ENCODE measurements around the gene PLEKHN1.
"Not testable (repeated sequence)": the region's sequence is repeated elsewhere in the genome, so short reads cannot be mapped to it uniquely, and the experiment has no call there.

The PLEKHN1 gene

DNA sequence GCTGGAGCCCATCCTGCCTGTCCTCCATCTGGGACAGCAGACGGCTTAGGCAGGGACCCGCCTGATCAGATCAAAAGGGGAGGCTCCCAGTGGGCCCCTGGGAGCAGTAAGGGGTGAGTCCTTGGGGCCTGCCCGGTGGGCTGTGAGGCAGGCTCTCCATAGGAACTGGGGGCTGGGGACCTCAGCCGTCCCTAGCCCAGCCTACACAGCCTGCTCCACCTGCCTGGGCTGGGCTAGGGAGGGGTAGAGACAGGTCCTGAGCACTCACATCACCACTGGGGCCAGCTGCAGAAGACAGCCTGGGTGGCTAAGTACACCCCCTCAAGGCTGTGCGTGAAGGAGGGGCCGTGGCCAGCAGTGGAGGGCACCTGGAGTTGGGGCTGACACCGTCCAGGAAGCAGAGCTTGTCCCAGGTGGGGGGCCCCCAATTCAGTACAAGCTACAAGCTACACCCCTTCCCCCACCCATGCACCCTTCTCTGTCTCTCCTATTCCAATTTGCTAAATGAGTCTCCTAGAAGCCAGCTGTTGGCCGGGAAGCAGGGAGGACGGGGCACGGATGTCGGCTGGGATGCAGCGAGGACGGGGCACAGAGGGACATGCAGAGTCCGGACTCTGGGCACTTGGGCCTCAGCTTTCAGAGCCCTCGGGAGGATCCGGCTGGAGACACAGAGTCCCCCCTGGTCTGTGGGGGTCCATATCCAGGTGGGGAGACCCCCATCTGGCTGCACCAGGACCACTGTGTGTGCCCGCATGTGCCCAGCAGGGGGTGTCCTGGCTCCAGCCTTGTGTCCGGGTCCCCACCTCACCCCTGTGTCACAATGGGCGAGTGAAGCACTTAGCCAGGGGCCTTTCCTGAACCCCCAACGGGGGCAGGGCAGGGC lies 48.8 kb downstream of the PLEKHN1 start:
- no peak for DNase-seq

- not testable (repeated sequence) for DNase-seq
Measured at GRCh38 chr1:1017397-1018320, 51.4 kb downstream of the PLEKHN1 start.

DNA sequence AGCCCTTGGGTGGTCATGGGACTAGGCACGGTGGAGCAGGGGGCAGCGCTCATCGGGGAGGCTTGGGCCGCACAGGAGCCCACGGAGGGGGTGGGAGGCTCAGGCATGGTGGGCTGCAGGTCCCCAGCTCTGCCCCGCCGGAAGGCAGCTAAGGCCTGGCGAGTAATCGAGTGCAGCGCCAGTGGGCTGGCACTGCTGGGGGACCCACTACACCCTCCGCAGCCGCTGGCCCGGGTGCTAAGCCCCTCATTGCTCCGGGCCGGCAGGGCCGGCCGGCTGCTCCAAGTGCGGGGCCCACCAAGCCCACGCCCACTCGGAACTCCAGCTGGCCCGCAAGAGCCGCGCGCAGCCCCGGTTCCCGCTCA lies 52.0 kb downstream of the PLEKHN1 start:
- not testable (repeated sequence) for DNase-seq

GRCh38 chr1:1019122-1019999 lies 53.1 kb downstream of the PLEKHN1 start:
- no peak for DNase-seq

GRCh38 chr1:1020000-1020404 lies 53.7 kb downstream of the PLEKHN1 start, which contains the start of gene AGRN:
Gene AGRN, plus strand, starts transcription at chr1:1020120. Its CDS starts 53 bp downstream, at chr1:1020173.
- no peak for DNase-seq

DNA sequence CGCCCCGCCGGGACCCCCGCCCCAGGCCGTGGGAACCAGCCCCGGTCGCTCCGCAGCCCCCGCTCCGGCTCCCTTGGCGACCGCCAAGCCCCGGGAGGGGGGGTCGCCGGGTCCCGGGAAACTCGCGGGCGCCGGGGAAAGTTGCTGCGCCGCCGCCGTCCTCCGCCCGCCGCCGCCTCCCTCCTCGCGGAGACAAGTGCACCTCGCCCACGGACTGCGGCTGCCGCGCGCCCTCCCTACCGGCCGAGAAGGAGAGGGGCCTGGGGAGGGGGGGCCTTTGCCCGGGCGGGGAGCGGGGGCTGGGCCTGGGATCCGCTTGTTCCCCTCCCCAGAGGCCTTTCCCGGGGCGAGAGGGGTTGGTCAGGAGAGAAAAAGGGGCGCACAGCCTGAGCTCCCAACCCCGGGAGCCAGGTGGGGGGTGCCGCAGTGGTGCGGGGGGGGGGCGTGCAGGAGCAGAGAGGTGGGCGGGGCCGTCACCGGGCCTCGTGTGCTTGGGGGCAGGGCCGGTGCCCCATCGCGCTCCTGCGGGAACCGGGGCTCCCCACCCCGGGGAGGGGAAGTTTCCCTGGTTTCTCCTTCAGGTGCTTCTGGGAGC lies 54.2 kb downstream of the PLEKHN1 start:
- no peak for DNase-seq

DNA sequence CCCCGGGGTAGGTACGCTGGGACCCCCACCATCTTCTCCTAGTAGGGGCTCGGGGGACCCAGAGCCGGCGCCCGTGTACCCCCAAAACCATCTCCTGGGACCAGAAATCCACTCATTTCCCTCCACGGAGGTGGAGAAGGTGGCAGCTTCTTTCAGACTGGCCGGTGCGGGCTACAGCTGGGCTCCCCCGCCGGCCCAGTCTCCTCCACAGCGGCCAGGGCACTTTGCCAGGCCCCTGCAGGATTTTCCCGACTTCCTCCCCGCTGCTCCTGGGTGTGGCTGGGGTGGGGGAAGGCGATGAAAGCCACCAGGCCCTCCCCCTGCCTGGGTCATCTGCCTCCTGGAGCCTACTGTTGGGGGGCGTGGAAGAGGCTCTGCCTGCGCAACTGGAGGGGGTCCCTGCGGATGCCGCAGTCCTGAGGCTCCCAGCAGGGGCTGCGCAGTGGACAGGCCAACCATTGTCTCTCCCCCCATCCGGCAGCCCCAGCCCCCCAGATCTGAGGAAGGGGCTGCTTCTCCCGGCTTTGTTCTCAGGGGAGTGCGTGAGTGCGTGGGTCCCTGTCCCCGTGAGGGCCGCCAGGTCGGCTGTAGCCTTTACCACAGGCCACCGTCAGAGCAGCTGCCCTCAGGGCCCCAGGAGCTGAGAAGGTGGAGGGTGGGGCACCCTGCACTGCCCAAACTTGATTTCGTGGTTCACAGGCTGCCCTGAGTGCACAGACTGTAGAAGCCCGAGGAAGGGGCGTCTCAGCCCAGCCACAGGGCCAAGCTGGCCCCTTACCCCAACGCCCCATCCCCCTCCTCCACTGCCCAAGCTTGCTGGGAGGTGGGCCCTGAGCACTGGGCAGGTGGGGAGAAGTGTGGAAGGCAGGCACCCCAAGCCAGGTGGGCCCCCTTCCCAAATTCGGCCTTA lies 55.0 kb downstream of the PLEKHN1 start:
- no peak for DNase-seq

DNA sequence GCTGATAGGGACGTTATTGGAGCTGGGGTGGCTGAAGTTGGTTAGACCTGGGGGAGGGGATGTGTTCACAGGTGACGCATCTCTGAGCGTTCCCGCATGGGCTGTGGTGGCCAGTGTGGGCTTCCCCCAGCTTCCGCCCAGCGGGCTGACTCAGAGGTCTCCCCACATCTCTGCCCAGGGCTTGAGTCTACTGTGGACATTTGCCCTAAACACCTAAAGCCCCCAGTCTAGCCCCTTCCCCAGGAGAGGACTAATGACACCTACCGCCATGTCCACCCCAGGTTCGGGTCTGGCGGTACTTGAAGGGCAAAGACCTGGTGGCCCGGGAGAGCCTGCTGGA lies 55.6 kb downstream of the PLEKHN1 start:
- DNase-seq, result no peak

- no peak for DNase-seq
Measured at GRCh38 chr1:1022302-1023009, 56.2 kb downstream of the PLEKHN1 start.

- no peak for DNase-seq
Measured at GRCh38 chr1:1023700-1024099, 57.4 kb downstream of the PLEKHN1 start.

- DNase-seq, result no peak
Measured at GRCh38 chr1:1024149-1024770, 58.0 kb downstream of the PLEKHN1 start.

DNA sequence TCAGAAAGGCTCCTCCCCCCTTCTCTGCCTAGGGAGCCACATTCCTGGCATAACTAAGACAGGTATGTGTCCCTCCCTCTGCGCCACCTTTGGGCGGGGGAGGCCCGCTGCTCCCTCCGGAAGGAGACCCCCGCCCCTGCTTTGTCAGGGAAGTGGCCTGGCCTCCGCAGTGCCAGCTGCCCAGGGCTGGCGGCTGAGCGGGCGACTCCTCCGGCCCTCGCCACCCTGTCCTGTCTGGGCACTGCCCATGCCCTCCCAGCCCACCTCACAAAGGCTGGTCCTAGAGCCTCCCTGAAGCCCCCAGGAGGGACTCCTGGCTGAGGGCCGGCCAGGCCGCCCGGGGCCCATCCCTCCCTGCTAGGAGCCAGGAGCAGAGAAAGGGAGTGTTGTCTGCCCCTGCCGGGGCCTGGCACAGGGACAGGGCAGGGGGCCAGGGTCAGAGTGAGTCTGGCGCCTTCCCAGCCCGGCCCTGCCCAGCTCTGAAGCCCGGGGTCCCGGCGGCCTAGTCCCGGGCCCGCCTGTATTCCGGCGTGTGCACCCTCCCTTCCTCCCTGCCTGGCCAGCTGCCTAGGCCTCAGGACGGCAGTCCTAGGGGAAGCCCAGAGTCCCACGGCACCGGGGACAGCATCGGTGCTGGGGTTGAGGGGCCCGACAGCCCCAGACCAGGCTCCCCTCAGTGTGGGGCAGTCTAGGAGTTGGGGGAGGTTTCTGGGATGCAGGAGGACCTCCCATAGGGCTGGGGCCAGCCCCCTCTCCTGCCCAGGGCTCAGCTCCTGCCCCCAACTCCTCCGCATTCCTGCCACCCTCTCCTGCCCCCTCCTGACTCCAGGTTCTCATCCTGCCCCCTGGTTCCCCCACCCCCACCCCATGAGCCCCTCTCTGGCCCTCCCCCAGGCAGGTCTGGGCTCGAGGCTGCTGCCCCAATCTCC lies 58.8 kb downstream of the PLEKHN1 start:
- DNase-seq, result no peak

All from GOT3 (cell line).